Stimulated activated CD4-positive, alpha-beta T cell treated with anti-CD3 and anti-CD28 coated beads, Interleukin-1b, Interleukin-23, amount 100 ng/mL, for 4 hours (primary cell): Measurements from ENCODE around the gene RNGTT.

Source experiments
- DNase-seq, 2 donors: peaks; one replicate each; pipeline ENCODE4 v3.0.0-alpha.2; 2020; ENCODE audit warnings: low read depth in 2 of 2

Gene RNGTT

GRCh38 chr6:88561034-88561953 is 402.1 kb downstream of the RNGTT start:
- no peak for DNase-seq
